CD4-positive, alpha-beta T cell treated with Interleukin-12 subunit alpha and Interleukin-12 subunit beta, for 1 hour (primary cell): ENCODE results near the gene NDC1.

Source experiments
- DNase-seq: peaks from one replicate; pipeline ENCODE4 v3.0.0-alpha.2; 2020

Gene NDC1

DNA sequence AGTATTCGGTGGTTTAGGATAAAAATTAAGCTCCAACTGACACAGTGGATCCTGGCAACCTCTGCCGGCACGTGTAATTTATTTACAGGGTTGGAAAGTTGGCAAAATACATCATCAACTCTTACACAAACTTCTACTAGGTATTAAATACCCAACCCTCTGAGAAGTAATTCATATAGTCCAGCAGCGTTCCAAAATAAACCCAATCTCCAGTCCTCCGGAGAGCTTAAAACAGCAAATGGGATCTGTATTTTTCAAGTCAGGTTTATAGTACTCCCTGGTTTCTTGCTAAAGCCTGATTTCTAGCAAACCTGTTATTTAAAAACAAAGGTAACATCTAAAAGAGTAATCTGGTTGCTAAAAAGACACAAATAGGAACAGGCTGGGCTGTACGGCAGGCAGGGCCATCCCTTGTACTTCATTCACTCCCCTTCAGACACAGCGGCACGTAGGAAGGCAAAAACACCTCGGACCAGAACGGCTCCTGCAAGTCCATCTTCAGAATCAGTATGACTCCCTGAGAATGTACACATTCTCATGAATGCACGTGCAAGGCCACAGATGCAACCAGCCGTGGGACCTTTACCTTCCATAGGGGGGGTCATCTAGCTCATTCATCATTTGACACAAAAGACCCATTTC is 107.8 kb downstream of the NDC1 start:
- DNase-seq, result no peak

- no peak for DNase-seq
Measured at GRCh38 chr1:53729456-53730223, 108.5 kb downstream of the NDC1 start.

DNA sequence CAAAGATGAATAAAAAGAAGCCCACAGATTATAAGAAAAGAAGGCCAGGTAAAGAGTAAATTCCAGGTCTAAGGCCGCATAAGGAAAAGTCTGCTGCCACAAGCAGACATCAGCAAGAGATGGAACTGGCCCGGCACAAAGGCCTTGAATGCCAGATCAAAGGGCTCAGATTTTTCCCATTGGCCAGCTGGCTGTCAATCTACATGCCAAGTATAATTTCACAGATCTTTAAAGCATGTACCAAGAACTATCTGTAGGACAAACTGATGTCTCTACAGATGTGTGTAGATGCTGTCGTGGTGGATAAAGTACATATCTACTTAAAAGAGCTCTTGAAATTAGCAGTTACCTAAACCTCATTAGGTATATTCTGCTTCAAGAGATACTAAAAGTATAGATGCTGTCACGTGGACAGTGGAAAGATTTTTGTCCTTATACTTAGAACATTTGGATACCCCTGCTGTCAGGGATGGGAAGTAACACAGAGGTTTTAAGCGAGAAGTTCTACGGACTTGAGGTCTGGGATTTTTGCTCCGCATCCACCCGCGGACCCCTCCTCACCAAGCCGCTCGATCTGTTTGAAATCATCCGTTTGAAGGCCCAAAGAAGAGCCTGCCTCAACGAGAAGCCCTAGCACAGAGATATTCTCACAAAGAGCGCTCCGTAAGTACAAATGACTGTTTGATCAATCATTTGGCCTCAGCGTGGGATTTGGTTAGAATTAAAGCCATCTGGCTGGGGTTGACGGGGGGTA is 109.2 kb downstream of the NDC1 start:
- DNase-seq, result no peak

DNA sequence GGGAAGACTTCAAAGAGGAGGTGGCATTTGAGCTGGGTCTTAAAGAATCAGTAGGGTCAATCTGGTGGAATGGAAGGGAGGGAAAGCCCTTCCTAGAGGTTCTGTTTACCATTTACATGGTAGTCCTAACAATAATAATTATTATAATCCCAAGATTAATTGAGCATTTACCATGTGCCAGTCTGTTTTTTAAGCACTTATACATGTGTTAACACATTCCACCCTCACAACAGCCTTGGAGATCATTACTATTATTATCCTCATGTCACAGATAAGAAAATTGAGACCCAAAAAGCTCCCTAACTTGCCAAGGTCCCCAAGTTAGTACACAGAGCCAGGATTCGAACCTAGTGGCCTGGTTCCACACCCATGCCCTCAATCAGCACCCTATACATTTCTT is 109.9 kb downstream of the NDC1 start:
- no peak for DNase-seq

- no peak for DNase-seq
Measured at GRCh38 chr1:53727461-53728092, 110.5 kb downstream of the NDC1 start.

- DNase-seq, result no peak
Measured at GRCh38 chr1:53726009-53726600, 112.0 kb downstream of the NDC1 start.

DNA sequence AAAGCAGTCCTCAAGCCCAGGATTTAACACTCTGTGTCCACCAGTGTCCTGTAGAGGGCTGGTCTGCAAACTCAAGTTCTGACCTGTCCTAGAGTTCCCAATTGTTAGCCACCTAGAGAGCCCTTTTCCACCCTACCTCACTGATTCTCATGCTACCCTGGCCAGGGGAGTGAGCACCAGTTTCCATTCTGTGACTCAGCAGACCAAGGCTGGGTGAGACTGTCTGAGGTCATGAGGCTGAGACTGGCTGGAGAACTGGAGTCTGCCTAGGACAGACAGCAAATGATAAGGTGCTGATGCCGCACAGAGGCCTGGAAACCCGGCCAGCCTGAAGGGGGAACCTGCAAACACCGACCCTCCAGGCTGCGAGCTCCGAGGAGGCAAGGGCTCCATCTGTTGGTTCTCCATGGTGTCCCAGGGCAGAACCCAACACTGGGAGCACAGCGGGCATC is 112.8 kb downstream of the NDC1 start:
- no peak for DNase-seq

- no peak for DNase-seq
Measured at GRCh38 chr1:53722025-53722424, 116.1 kb downstream of the NDC1 start.

- no peak for DNase-seq
Measured at GRCh38 chr1:53721088-53721487, 117.0 kb downstream of the NDC1 start.

- DNase-seq, result no peak
Measured at GRCh38 chr1:53719469-53719868, 118.6 kb downstream of the NDC1 start.

GRCh38 chr1:53718443-53718842 is 119.7 kb downstream of the NDC1 start:
- DNase-seq, result no peak

DNA sequence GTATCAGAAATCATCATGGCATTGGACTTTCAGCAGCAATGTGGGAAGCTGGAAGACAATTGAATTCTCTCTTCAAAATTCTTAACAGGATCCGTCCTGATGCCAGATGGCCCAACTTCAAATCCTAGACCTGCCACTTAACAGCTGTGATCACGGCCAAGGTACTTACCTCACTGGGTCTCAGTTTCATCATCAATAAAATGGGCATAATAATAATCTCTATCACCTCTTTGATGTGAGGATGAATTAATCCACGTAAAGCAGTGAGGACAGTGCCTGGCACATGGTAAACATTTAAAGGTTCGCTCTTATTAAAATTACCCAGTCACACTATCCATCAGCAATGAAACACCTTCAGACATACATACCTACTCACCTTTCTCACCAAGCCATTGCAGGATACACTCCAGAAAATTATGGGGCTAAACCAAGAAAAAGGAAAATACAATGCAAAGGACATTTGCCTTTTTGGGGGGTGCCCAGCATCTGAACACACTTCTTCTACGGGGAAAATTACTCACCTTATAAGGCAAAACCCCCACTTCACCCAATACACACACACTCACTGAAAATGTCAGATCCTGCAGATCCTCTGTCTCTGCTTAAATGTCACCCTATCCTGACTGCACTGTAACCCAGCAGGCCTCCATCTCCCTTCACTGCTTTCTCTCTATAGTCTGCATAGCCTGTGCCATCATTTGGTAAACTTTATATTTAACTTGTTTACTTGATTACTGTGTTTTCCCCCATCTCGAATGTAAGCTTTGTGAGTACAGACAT is 120.9 kb downstream of the NDC1 start:
- DNase-seq, result no peak

DNA sequence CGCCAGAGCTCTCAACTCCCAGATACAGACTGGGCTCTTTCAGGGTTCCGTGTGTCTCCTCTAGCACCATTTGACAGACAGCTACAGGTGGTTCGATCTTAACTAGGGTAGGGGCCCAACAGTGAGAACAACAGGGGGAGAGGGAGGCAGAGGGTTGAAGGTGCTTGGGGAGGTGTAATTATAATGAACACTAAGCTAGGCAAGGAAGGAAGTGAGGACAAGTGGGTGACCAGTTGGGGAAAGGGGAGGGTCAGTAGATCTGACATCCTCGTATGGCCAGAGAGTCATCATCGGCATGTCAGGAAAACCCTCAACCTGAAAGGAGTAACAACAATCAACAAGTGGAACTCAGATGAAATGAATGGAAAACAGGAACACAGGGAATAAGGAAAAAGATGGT is 121.9 kb downstream of the NDC1 start:
- DNase-seq, result no peak

GRCh38 chr1:53715478-53715877 is 122.6 kb downstream of the NDC1 start:
- DNase-seq, result no peak
